Uterus (tissue), 4 donors: ENCODE results near the gene CREB3L2. TPM values are rescaled to one million over a fixed set of nuclear protein-coding genes. Genes with fewer than 3 reads are reported as not detected.

Source experiments
- DNase-seq, 2 donors: peaks; one replicate each; pipeline ENCODE4 v3.0.0-alpha.2; 2019 to 2020
- H3K27ac ChIP-seq, 2 donors: fragments of 200-600 bp; sonication (generic); 1 replicate in 1 of 2; 2 replicates in 1 of 2; pipeline ENCODE4 v1.5.1; 2016 to 2018
- H3K27me3 ChIP-seq, 2 donors: fragments of 200-600 bp; sonication (generic); one replicate each; pipeline ENCODE4 v1.5.1; 2018 to 2019; ENCODE audit warnings: control low read depth in 1 of 2
- H3K36me3 ChIP-seq, 2 donors: fragments of 200-600 bp; sonication (generic); one replicate each; pipeline ENCODE4 v1.5.1; 2019; ENCODE audit warnings: control low read depth in 1 of 2
- H3K4me1 ChIP-seq, 2 donors: fragments of 200-600 bp; sonication (generic); one replicate each; pipeline ENCODE4 v1.5.1; 2018 to 2019; ENCODE audit warnings: control low read depth in 1 of 2
- H3K4me3 ChIP-seq, 2 donors: fragments of 200-600 bp; sonication (generic); 1 replicate in 1 of 2; 2 replicates in 1 of 2; pipeline ENCODE4 v1.5.1; 2018 to 2019; ENCODE audit warnings: mild to moderate bottlenecking in 1 of 2
- H3K9me3 ChIP-seq, 2 donors: fragments of 200-600 bp; sonication (generic); one replicate each; pipeline ENCODE4 v1.5.1; 2019; ENCODE audit warnings: control low read depth in 1 of 2
- CTCF ChIP-seq, 4 experiments: fragments of 200-600 bp in 2 of 4; fragments of 450-650 bp in 2 of 4; sonication (generic) in 2 of 4; IDR thresholded peaks; one replicate each; pipeline ENCODE4 v1.5.1; 2016 to 2019; ENCODE audit warnings: antibody characterized with exemption in 4 of 4, mild to moderate bottlenecking in 2 of 4, moderate library complexity in 1 of 4
- POLR2A ChIP-seq, 2 donors: fragments of 450-650 bp; IDR thresholded peaks; one replicate each; pipeline ENCODE4 v1.6.1; 2016; ENCODE audit warnings: antibody characterized with exemption in 2 of 2, mild to moderate bottlenecking in 1 of 2, moderate library complexity in 1 of 2
- intact Hi-C: fragments of 100-400 bp; cut with DNase I; formaldehyde crosslinking; loops from one replicate; pipeline ENCODE4 v1.15.1; 2023; ENCODE audit warnings: low total_unique reads
- total RNA-seq, 4 donors: library from RNA; depleted of rRNA in 3 of 4; stranded (reverse); fragments of >200 nt in 3 of 4; gene quantifications; one replicate each; pipeline versions ENCODE4 v1.1.0 to v1.2.4, GENCODE V29; 2014 to 2023
- donor health status: DM: yes; HTN: yes; CAD: no.

The CREB3L2 gene
- total RNA-seq, 4 donors from 2014 or later: 24.7 to 185 (median 41.1) TPM

GRCh38 chr7:138000081-138000701 is 1.7 kb downstream of the CREB3L2 start:
- intact Hi-C loops: no loop called here
- peak; percentile 74 to 79 for DNase-seq
- no peaks in the 10 kb centered on the region for H3K9me3 ChIP-seq

GRCh38 chr7:137999496-138000080 is 2.3 kb downstream of the CREB3L2 start:
- intact Hi-C loops: no loop called here
- Histone ChIP-seq H3K9me3 (no peaks in the 10 kb centered on the region), H3K4me3 (peak overlapping the region; percentile 87 to 96), H3K36me3 (no peaks in the 10 kb centered on the region), H3K4me1 (peaks cover 7 to 14% of the 10 kb centered on the region in 2 donors), H3K27me3 (no peaks in the 10 kb centered on the region), H3K27ac (peak overlapping the region; percentile 94 to 95)
- DNase-seq: no peak
- no peak for TF ChIP-seq POLR2A (IDR thresholded peaks at IDR 0.05)
- TF ChIP-seq CTCF (IDR thresholded peaks at IDR 0.05): no peak

More at GRCh38 chr7:138000081-138000701, 1.7 kb downstream of the CREB3L2 start:
- Histone ChIP-seq H3K4me1 (peaks cover 7 to 11% of the 10 kb centered on the region in 2 donors), H3K27ac (peak overlapping the region; percentile 94 to 95), H3K4me3 (peak overlapping the region; percentile 87 to 96), H3K36me3 (no peaks in the 10 kb centered on the region), H3K27me3 (no peaks in the 10 kb centered on the region)
- TF ChIP-seq CTCF (IDR thresholded peaks at IDR 0.05) (no peak), POLR2A (IDR thresholded peaks at IDR 0.05) (peak in 1 of 2 donors; percentile 19)

GRCh38 chr7:137998250-137998649 is 3.6 kb downstream of the CREB3L2 start:
- no peak for TF ChIP-seq CTCF (IDR thresholded peaks at IDR 0.05)
- no peak for TF ChIP-seq POLR2A (IDR thresholded peaks at IDR 0.05)
- H3K9me3 ChIP-seq: no peaks in the 10 kb centered on the region
- peak overlapping the region in 1 of 2 donors; percentile 4 for H3K4me3 ChIP-seq
- DNase-seq: no peak
- intact Hi-C loops: no loop called here
- no peaks in the 10 kb centered on the region for H3K36me3 ChIP-seq
- H3K27ac ChIP-seq: peak overlapping the region; percentile 94 to 95
- peaks cover 7 to 27% of the 10 kb centered on the region in 2 donors for H3K4me1 ChIP-seq
- H3K27me3 ChIP-seq: no peaks in the 10 kb centered on the region

GRCh38 chr7:137996871-137997270 is 5.0 kb downstream of the CREB3L2 start:
- no peaks in the 10 kb centered on the region for H3K27me3 ChIP-seq
- no peaks in the 10 kb centered on the region for H3K36me3 ChIP-seq
- H3K9me3 ChIP-seq: no peaks in the 10 kb centered on the region
- peak overlapping the region; percentile 94 to 95 for H3K27ac ChIP-seq
- H3K4me3 ChIP-seq: no peak overlapping the region
- H3K4me1 ChIP-seq: peaks cover 7 to 29% of the 10 kb centered on the region in 2 donors
- TF ChIP-seq POLR2A (IDR thresholded peaks at IDR 0.05): no peak
- no peak for TF ChIP-seq CTCF (IDR thresholded peaks at IDR 0.05)
- intact Hi-C loops: no loop called here
- no peak for DNase-seq

- Histone ChIP-seq H3K27me3 (no peaks in the 10 kb centered on the region), H3K36me3 (no peaks in the 10 kb centered on the region), H3K4me3 (peak overlapping the region in 1 of 2 donors; percentile 0), H3K4me1 (peaks cover 8 to 29% of the 10 kb centered on the region in 2 donors), H3K9me3 (no peaks in the 10 kb centered on the region), H3K27ac (peak overlapping the region; percentile 94 to 95)
- intact Hi-C loops: no loop called here
- DNase-seq: no peak
- no peak for TF ChIP-seq CTCF (IDR thresholded peaks at IDR 0.05)
Measured at GRCh38 chr7:137996386-137996851, 5.5 kb downstream of the CREB3L2 start.
